Occipital lobe (tissue), 2 donors: ENCODE results near the gene CCDC157. TPM values are rescaled to one million over a fixed set of nuclear protein-coding genes. Genes with fewer than 3 reads are reported as not detected.
A peak's percentile ranks its signal among the peaks of the same experiment; 100 is the strongest.
"Not testable (repeated sequence)": the region's sequence is repeated elsewhere in the genome, so short reads cannot be mapped to it uniquely, and the experiment has no call there.

Source experiments
- DNase-seq: peaks from one replicate; lab custom pipeline; 2025; lab: John Stamatoyannopoulos, UW
- total RNA-seq: library from RNA; depleted of rRNA; stranded (reverse); fragments of >200 nt; gene quantifications from one replicate; pipeline ENCODE4 v1.2.3, GENCODE V29; 2014

CCDC157 gene
- total RNA-seq, 1 donor from 2014 or later, result 5.6 TPM

GRCh38 chr22:30325724-30326254, 31.0 kb upstream of the CCDC157 start:
- no peak for DNase-seq

- DNase-seq, result no peak
Observed at GRCh38 chr22:30326255-30326705, 30.5 kb upstream of the CCDC157 start.

GRCh38 chr22:30326706-30327362, 30.0 kb upstream of the CCDC157 start, which contains the start of gene TBC1D10A:
TBC1D10A (minus strand) TSS chr22:30326941; CDS start chr22:30326881, 60 bp downstream.
- DNase-seq, result peak; percentile 86

GRCh38 chr22:30327864-30328345, 28.9 kb upstream of the CCDC157 start:
- no peak for DNase-seq

- DNase-seq, result no peak
Observed at GRCh38 chr22:30328466-30329049, 28.2 kb upstream of the CCDC157 start.

GRCh38 chr22:30332551-30332950, 24.3 kb upstream of the CCDC157 start:
- no peak for DNase-seq

GRCh38 chr22:30332994-30333706, 23.7 kb upstream of the CCDC157 start:
- DNase-seq, result no peak

- DNase-seq, result no peak
Observed at GRCh38 chr22:30333707-30334087, 23.1 kb upstream of the CCDC157 start.

GRCh38 chr22:30334646-30335045, 22.2 kb upstream of the CCDC157 start:
- DNase-seq, result no peak

- DNase-seq, result no peak
Observed at GRCh38 chr22:30335236-30335635, 21.6 kb upstream of the CCDC157 start.

- no peak for DNase-seq
Observed at GRCh38 chr22:30336752-30337460, 19.9 kb upstream of the CCDC157 start.

- no peak for DNase-seq
Observed at GRCh38 chr22:30337461-30337778, 19.4 kb upstream of the CCDC157 start.

- not testable (repeated sequence) for DNase-seq
Observed at GRCh38 chr22:30338341-30338740, 18.5 kb upstream of the CCDC157 start.

GRCh38 chr22:30338802-30339201, 18.0 kb upstream of the CCDC157 start:
- DNase-seq, result no peak

GRCh38 chr22:30340911-30341685, 15.7 kb upstream of the CCDC157 start:
- peak; percentile 52 for DNase-seq

- no peak for DNase-seq
Observed at GRCh38 chr22:30344447-30345200, 12.2 kb upstream of the CCDC157 start.

- DNase-seq, result no peak
Observed at GRCh38 chr22:30347255-30347892, 9.4 kb upstream of the CCDC157 start.

- DNase-seq, result no peak
Observed at GRCh38 chr22:30348404-30348803, 8.4 kb upstream of the CCDC157 start.

GRCh38 chr22:30348809-30349208, 8.0 kb upstream of the CCDC157 start:
- DNase-seq, result no peak

GRCh38 chr22:30351226-30351625, 5.6 kb upstream of the CCDC157 start:
- DNase-seq, result no peak
